ENCODE measurements around the gene IPO9.

Gene IPO9

DNA sequence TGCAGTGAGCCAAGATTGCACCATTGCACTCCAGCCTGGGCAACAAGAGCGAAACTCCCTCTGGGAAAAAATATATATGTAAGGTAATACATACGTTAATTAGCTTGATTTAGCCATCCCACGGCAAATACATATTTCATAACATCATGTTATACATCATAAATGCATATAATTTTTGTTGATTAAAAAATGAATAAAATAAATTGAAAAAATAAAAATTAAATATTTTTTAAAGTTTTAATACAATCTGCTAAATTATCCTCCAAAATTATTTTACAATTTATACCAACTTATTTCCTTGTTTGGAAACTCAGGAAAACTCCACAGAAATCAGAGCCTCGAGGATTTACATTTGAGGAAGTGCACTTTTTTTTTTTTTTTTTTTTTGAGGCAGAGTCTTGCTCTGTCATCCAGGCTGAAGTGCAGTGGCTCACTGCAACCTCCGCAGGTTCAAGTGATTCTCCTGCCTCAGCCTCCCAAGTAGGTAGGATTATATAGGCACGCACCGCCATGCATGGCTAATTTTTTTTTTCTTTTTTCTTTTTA is 12.6 kb upstream of the IPO9 start:
- TF ChIP-seq, protein P1, sequence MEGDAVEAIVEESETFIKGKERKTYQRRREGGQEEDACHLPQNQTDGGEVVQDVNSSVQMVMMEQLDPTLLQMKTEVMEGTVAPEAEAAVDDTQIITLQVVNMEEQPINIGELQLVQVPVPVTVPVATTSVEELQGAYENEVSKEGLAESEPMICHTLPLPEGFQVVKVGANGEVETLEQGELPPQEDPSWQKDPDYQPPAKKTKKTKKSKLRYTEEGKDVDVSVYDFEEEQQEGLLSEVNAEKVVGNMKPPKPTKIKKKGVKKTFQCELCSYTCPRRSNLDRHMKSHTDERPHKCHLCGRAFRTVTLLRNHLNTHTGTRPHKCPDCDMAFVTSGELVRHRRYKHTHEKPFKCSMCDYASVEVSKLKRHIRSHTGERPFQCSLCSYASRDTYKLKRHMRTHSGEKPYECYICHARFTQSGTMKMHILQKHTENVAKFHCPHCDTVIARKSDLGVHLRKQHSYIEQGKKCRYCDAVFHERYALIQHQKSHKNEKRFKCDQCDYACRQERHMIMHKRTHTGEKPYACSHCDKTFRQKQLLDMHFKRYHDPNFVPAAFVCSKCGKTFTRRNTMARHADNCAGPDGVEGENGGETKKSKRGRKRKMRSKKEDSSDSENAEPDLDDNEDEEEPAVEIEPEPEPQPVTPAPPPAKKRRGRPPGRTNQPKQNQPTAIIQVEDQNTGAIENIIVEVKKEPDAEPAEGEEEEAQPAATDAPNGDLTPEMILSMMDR (conservative IDR thresholded peaks at IDR 0.05; ENCODE audit: low read depth) = no peak
- no peak overlapping the region for H3K27ac ChIP-seq
- ChIA-PET CTCF (interaction anchor here (0.7 to 0.8 kb wide), 2 partner anchors 97 to 276 kb away, joined by 3 to 4 read pairs; no protein-coding TSS in a partner anchor), POLR2A (ENCODE audit: low non-redundant PET) (no interaction called here)
- DNase-seq (ENCODE audit: low spot score) = no peak

DNA sequence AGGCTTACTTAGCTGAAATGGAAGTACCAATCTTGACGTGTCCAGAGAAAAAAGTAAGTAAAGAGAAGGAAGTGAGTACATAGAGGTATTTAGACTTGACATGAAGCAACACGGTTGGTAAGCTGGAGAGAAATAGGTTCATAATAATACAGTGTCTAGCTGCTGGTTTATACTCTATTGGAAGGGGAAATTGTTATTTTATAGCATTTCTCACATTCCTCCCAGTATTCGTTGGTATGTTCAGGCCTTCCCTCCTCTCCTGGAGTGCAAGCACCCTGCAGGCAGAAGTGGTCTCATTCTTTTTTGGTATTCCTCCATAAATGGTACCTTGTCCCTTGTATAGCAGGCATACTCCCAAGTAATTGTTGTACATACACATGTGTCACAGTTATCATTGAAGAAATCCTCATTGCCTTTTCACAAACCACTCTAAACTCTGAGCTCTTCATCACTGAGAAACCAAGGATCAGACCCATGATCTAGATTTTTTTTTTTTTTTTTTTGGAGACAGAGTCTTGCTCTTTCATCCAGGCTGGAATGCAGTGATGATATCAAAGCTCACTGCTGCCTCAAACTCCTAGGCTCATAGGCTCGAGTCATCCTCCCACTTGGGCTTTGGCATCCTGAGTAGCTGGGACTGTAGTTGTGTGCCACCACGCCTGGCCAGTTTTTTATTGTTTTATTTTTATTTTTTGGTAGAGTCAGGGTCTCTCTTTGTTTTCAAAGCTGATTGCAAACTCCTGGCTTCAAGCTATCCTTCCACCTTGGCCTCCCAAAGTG is 9.8 kb upstream of the IPO9 start:
- ChIA-PET CTCF (interaction anchor here (0.6 to 1.5 kb wide), 9 partner anchors 10 to 1220 kb away, joined by 3 to 5 read pairs (median 4); partner anchors contain the start of gene IPO9), POLR2A (ENCODE audit: low non-redundant PET) (interaction anchor here (0.7 kb wide), 1 partner anchor 18 kb away, joined by 3 read pairs; no protein-coding TSS in a partner anchor)

DNA sequence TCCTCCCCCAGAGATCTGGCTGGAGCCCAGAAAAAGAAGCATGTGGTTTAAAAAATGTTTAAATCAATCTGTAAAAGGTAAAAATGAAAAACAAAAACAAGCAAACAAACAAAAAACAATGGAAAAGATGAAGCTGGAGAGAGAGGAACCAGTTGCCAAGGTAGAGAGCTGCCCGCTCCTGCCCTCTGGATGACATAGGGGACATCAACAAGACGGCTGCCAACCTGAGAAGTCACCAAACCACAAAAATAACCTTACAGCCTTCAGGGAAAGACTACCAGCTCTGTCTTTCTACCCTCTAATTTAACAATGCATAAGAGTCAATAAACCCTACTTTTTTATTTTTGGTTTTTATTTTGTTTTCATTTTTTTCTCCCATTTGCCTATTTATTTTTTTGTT is 8.5 kb upstream of the IPO9 start:
- DNase-seq (ENCODE audit: low spot score) = no peak
- ChIA-PET POLR2A (ENCODE audit: low non-redundant PET) (interaction anchor here (0.6 kb wide), 1 partner anchor 238 kb away, joined by 3 read pairs; no protein-coding TSS in a partner anchor), CTCF (interaction anchor here (0.5 to 1.5 kb wide), 6 partner anchors 9 to 944 kb away, joined by 3 to 5 read pairs (median 4); partner anchors contain the start of gene IPO9)
- TF ChIP-seq, protein P1 (conservative IDR thresholded peaks at IDR 0.05; ENCODE audit: low read depth) = no peak
- H3K27ac ChIP-seq = no peak overlapping the region

More for the DNA sequence above, 9.8 kb upstream of the IPO9 start:
- H3K27ac ChIP-seq = no peak overlapping the region
- TF ChIP-seq, protein P1 (conservative IDR thresholded peaks at IDR 0.05; ENCODE audit: low read depth) = no peak
- DNase-seq (ENCODE audit: low spot score) = no peak

DNA sequence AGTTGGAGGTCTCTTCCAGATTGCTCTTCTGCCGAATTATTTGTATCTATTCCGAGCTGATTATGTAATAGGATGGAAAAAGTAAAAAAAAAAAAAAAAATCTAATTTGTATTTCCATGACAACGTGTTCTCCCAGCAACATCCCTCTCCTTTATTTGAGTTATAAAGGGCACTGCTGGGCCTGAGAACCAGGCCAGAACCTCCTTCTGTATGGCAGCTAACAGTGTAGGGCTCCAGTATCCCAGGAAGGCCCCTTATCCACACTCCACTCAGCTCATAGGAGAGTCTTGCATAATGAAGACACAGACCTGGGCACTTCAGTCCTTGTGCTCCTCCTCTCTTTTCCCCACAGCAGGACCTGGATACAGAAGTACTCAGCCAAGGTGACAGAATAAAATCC is 3.7 kb upstream of the IPO9 start:
- H3K27ac ChIP-seq = no peak overlapping the region
- TF ChIP-seq, protein P1 (conservative IDR thresholded peaks at IDR 0.05; ENCODE audit: low read depth) = no peak
- POLR2A ChIA-PET (ENCODE audit: low non-redundant PET) = no interaction called here
- CTCF ChIA-PET = no interaction called here
- DNase-seq (ENCODE audit: low spot score) = no peak

DNA sequence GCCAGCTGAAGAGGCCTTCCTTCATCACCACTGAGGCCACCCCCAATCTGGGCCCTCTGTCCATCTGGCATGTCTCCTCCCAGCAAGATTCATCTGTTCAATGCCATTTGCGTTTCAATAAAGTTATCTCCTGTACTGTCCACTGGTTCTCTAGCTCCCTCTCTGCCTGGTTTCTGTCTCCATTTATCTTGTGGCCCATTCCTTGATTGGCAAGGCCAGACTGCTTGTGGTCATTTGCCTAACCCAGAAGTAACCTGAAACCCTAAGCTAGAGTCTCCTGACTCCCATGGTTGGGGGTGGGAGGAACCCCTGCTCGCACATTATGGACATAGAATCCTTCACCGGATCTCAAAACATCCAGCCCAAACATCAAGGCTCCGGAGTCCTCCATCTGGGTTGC is 2.1 kb upstream of the IPO9 start:
- CTCF ChIA-PET = interaction anchor here (0.6 to 0.7 kb wide), 2 partner anchors 51 to 294 kb away, joined by 3 to 4 read pairs; no protein-coding TSS in a partner anchor

More for the DNA sequence above, 2.1 kb upstream of the IPO9 start:
- H3K27ac ChIP-seq = no peak overlapping the region
- DNase-seq (ENCODE audit: low spot score) = no peak
- TF ChIP-seq, protein P1 (conservative IDR thresholded peaks at IDR 0.05; ENCODE audit: low read depth) = no peak
- POLR2A ChIA-PET (ENCODE audit: low non-redundant PET) = no interaction called here
